ENCODE results near the gene NUCKS1.
"Not testable (repeated sequence)": the region's sequence is repeated elsewhere in the genome, so short reads cannot be mapped to it uniquely, and the experiment has no call there.

Gene NUCKS1

DNA sequence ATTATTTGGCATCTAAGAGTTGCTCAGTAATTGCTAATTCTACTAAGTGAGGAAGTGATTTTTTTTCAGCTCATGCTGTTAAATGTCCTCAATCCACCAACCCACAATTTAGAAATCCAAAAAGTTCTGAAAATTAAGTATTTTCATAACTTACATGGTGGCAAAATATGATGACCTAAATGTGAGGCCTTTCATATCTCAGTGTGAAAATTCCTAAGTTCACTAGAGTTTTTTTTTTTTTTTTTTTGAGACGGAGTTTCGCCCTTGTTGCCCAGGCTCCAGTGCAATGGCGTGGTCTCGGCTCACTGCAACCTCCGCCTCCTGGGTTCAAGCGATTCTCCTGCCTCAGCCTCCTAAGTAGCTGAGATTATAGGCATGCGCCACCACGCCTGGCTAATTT is 5.6 kb downstream of the NUCKS1 start:
- H3K36me3 ChIP-seq (ENCODE audit: insufficient read depth, low read depth, low read length): peaks cover 39% of the 10 kb centered on the region
- H3K4me3 ChIP-seq (ENCODE audit: low read length): peak overlapping the region; percentile 25; the same call in 1 of the 2 replicates
- H3K4me1 ChIP-seq (ENCODE audit: insufficient read depth, low read length): peaks cover 38% of the 10 kb centered on the region
- H3K27me3 ChIP-seq (ENCODE audit: insufficient read depth, low read length): no peaks in the 10 kb centered on the region
- no peak overlapping the region for H3K9ac ChIP-seq (ENCODE audit: low read depth, low read length)
- no peaks in the 10 kb centered on the region for H3K9me3 ChIP-seq (ENCODE audit: insufficient read depth, low read depth, low read length)
- no peak overlapping the region for H3K27ac ChIP-seq (ENCODE audit: low read length)

DNA sequence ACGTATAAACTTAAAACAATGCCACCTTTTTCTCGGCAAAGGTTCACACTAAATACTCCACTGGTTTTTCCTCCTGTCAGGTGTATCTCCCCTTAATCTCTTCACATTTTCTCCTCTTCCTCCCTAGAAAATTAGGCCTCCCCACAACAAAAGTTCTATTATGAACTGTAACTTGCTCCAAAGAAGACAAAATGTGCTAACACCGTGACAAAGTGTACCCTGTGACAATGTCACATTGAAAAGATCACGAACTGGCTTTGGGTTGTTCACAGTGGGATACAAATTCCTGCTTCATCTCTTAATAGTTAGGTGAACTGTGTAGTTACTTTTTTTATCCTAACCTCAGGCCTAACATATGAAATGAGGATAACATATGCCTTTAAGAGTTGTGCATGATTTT is 6.0 kb downstream of the NUCKS1 start:
- H3K4me3 ChIP-seq (ENCODE audit: low read length): peak overlapping the region; percentile 25; the same call in 1 of the 2 replicates
- H3K27ac ChIP-seq (ENCODE audit: low read length): no peak overlapping the region
- peaks cover 38% of the 10 kb centered on the region for H3K4me1 ChIP-seq (ENCODE audit: insufficient read depth, low read length)

DNA sequence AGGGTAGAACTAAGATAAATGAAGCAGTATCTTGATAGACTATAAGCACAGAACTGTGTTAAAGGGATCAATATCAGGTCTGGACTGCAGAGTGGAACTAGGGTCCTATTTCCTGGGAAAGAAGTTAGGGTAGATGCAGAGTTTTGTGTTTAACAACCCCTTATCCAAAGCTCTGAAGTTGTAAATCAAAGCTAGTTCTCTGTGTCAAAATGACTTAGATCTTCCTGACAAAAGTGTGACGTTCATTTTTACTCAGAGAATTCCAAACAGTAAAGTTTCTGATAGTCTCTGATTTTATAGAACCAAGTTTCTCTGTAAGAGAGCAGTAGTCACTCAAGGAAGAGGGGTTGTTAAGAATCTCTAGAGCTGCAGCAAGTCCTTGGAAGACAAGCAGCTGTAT is 8.3 kb downstream of the NUCKS1 start:
- Histone ChIP-seq H3K4me3 (ENCODE audit: low read length) (no peak overlapping the region), H3K4me1 (ENCODE audit: insufficient read depth, low read length) (peaks cover 25% of the 10 kb centered on the region), H3K27ac (ENCODE audit: low read length) (no peak overlapping the region), H3K9ac (ENCODE audit: low read depth, low read length) (no peak overlapping the region), H3K9me3 (ENCODE audit: insufficient read depth, low read depth, low read length) (no peaks in the 10 kb centered on the region), H3K36me3 (ENCODE audit: insufficient read depth, low read depth, low read length) (peaks cover 32% of the 10 kb centered on the region), H3K27me3 (ENCODE audit: insufficient read depth, low read length) (no peaks in the 10 kb centered on the region)

More for the DNA sequence above, 6.0 kb downstream of the NUCKS1 start:
- Histone ChIP-seq H3K36me3 (ENCODE audit: insufficient read depth, low read depth, low read length) (peaks cover 42% of the 10 kb centered on the region), H3K27me3 (ENCODE audit: insufficient read depth, low read length) (no peaks in the 10 kb centered on the region), H3K9ac (ENCODE audit: low read depth, low read length) (no peak overlapping the region), H3K9me3 (ENCODE audit: insufficient read depth, low read depth, low read length) (no peaks in the 10 kb centered on the region)

DNA sequence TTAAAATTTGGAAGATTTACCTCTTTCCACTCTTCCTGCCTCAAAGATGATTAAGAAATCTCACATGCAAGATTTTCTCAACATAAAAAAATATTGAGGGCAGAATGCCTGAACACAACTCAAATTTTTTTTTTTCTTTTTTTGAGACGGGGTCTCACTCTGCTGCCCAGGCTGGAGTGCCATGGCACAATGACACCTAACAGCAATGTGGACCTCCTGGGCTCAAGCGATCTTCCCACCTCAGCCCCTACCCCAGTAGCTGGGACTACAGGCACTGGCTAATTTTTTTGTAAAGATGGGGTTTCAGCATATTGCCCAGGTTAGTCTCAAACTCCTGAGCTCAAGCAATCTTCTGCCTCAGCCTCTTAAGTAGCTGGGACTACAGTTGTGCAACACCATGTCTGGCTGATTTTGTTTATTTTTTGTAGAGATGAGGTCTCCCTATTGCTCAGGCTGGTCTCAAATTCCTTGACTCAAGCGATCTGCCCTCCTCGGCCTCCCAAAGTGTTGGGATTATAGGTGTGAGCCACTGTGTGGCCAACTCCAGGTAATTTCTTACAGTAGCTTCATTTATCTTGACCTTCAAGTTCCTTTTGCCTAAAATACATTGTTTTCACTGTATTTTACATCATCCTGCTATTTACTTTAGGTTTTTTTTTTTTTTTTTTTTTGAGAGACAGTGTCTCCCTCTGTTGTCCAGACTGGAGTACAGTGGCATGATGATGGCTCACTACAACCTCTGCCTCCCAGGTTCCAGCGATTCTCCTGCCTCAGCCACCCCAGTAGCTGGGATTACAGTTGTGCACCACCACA is 10.4 kb downstream of the NUCKS1 start:
- Histone ChIP-seq H3K27ac (ENCODE audit: low read length) (no peak overlapping the region), H3K36me3 (ENCODE audit: insufficient read depth, low read depth, low read length) (peaks cover 39% of the 10 kb centered on the region), H3K9me3 (ENCODE audit: insufficient read depth, low read depth, low read length) (no peaks in the 10 kb centered on the region), H3K4me3 (ENCODE audit: low read length) (no peak overlapping the region), H3K27me3 (ENCODE audit: insufficient read depth, low read length) (no peaks in the 10 kb centered on the region), H3K9ac (ENCODE audit: low read depth, low read length) (no peak overlapping the region), H3K4me1 (ENCODE audit: insufficient read depth, low read length) (peaks cover 17% of the 10 kb centered on the region)

DNA sequence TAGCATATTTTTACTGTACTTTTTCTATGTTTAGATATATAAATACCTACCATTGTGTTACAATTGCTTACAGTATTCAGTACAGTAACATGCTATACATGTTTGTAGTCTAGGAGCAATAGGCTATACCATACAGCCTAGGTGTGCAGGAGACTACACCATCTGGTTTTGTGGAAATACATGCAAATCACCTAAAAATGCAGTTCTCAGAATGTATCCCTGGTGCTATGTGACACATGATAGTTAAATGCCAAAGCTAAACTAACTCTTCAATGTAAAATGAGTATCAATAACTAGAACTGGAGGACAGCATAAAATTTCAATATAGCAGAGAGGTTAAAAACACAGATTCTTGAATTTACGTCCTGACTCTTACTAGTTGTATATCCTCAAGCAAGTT is 14.8 kb downstream of the NUCKS1 start:
- no peaks in the 10 kb centered on the region for H3K4me1 ChIP-seq (ENCODE audit: insufficient read depth, low read length)
- peaks cover 48% of the 10 kb centered on the region for H3K36me3 ChIP-seq (ENCODE audit: insufficient read depth, low read depth, low read length)
- H3K27ac ChIP-seq (ENCODE audit: low read length): no peak overlapping the region
- no peaks in the 10 kb centered on the region for H3K27me3 ChIP-seq (ENCODE audit: insufficient read depth, low read length)
- H3K9me3 ChIP-seq (ENCODE audit: insufficient read depth, low read depth, low read length): no peaks in the 10 kb centered on the region
- no peak overlapping the region for H3K9ac ChIP-seq (ENCODE audit: low read depth, low read length)
- no peak overlapping the region for H3K4me3 ChIP-seq (ENCODE audit: low read length)

DNA sequence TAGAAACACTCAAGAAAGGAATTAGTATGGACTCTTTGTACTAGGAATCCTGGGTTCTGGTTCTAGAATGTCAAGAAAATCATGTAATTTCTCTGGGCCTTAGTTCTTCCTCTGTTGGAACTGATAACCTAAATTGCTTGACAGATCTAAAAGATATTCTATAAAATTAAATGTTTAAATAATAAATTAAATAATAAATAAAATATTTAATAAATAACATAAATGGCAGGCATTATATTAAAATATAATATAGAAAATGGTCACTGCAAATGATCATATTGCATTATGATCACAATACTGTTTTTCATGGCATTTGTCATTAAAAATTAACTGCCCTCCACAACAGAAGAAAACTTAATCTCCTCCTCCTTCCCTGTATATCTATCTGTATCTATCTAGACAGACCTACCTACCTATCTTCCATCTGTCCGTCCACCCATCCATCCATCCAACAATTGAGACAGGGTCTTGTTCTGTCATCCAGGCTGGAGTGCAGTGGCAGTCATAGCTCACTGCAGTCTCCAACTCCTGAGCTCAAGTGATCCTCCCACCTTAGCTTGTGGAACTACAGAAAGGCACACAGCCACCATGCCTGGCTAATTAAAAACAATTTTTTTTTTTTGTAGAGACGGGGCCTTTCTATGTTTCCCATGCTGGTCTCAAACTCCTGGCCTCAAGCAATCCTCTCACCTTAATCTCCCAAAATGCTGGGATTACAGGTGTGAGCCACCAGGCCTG is 16.4 kb downstream of the NUCKS1 start:
- Histone ChIP-seq H3K27ac (ENCODE audit: low read length) (no peak overlapping the region), H3K9ac (ENCODE audit: low read depth, low read length) (no peak overlapping the region), H3K27me3 (ENCODE audit: insufficient read depth, low read length) (no peaks in the 10 kb centered on the region), H3K9me3 (ENCODE audit: insufficient read depth, low read depth, low read length) (no peaks in the 10 kb centered on the region), H3K36me3 (ENCODE audit: insufficient read depth, low read depth, low read length) (peaks cover 52% of the 10 kb centered on the region), H3K4me3 (ENCODE audit: low read length) (no peak overlapping the region), H3K4me1 (ENCODE audit: insufficient read depth, low read length) (no peaks in the 10 kb centered on the region)

DNA sequence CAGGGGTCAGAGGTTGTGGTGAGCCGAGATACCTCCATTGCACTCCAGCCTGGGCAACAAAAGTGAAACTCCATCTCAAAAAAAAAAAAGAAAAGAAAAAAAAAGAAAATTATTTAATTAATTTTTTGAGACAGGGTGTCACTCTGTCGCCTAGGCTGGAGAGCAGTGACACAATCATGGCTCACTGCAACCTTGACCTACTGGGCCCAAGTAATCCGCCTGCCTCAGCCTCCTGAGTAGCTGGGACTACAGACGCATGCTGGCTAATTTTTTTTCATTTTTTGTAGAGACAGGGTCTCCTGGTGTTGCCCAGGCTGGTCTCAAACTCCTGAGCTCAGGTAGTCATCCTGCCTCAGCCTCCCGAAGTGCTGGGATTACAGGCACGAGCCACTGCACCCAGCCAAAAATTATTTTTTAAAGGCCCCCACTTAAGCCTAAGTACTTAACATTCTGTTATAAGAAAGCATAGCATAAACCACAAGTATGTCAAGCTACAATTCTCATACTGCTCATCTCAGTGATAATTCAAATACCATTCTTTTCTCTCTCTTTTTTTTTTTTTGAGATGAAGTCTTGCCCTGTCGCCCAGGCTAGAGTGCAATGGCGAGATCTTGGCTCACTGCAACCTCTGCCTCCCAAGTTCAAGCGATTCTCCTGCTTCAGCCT is 19.9 kb downstream of the NUCKS1 start:
- Histone ChIP-seq H3K9ac (ENCODE audit: low read depth, low read length) (no peak overlapping the region), H3K27me3 (ENCODE audit: insufficient read depth, low read length) (no peaks in the 10 kb centered on the region), H3K9me3 (ENCODE audit: insufficient read depth, low read depth, low read length) (no peaks in the 10 kb centered on the region), H3K36me3 (ENCODE audit: insufficient read depth, low read depth, low read length) (peaks cover 73% of the 10 kb centered on the region), H3K27ac (ENCODE audit: low read length) (no peak overlapping the region), H3K4me3 (ENCODE audit: low read length) (no peak overlapping the region), H3K4me1 (ENCODE audit: insufficient read depth, low read length) (no peaks in the 10 kb centered on the region)

DNA sequence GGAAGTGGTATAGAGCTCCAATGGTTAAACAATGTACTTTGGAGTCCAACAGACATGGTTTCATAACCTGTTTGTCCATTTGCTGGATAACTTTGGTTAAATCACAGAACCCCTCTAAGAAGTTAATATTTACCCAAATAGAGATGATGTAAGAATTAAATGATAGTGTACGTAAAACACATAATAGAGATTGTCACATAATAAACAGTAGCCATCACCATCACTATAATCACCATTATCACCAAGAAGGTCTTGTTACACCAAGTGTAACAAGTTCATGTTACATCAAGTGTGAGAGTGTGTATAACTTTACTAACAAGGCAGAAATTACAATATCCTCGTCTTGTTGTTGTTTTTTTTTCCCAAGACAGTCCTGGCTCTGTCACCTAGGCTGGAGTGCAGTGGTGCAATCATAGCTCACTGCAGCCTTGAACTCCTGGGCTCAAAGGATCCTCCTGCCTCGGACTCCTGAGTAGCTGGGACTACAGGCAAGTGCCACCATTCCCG is 23.3 kb downstream of the NUCKS1 start:
- Histone ChIP-seq H3K4me3 (ENCODE audit: low read length) (no peak overlapping the region), H3K4me1 (ENCODE audit: insufficient read depth, low read length) (no peaks in the 10 kb centered on the region), H3K27ac (ENCODE audit: low read length) (no peak overlapping the region), H3K27me3 (ENCODE audit: insufficient read depth, low read length) (no peaks in the 10 kb centered on the region), H3K36me3 (ENCODE audit: insufficient read depth, low read depth, low read length) (peaks cover 90% of the 10 kb centered on the region), H3K9ac (ENCODE audit: low read depth, low read length) (no peak overlapping the region), H3K9me3 (ENCODE audit: insufficient read depth, low read depth, low read length) (no peaks in the 10 kb centered on the region)

DNA sequence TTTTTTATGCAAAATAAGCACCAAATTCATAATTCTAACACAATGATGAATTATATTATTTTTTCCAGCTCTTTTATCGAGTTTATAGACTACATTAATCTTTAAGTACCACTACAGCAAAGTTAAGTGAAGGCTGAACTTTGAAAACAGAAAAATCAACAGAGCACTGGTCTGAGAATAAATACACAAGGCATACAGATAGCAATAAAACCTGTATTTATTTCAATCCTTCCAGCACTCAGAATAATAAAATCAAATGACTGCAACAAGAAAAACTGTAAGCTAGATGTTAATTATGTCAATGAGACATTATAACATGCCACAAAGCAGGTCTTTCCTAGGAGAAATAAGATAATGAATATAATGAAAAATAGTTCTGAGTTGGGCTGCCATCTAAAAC is 24.5 kb downstream of the NUCKS1 start:
- Histone ChIP-seq H3K4me1 (ENCODE audit: insufficient read depth, low read length) (no peaks in the 10 kb centered on the region), H3K4me3 (ENCODE audit: low read length) (no peak overlapping the region), H3K27ac (ENCODE audit: low read length) (no peak overlapping the region), H3K36me3 (ENCODE audit: insufficient read depth, low read depth, low read length) (peaks cover 91% of the 10 kb centered on the region), H3K9me3 (ENCODE audit: insufficient read depth, low read depth, low read length) (no peaks in the 10 kb centered on the region), H3K9ac (ENCODE audit: low read depth, low read length) (no peak overlapping the region), H3K27me3 (ENCODE audit: insufficient read depth, low read length) (no peaks in the 10 kb centered on the region)

DNA sequence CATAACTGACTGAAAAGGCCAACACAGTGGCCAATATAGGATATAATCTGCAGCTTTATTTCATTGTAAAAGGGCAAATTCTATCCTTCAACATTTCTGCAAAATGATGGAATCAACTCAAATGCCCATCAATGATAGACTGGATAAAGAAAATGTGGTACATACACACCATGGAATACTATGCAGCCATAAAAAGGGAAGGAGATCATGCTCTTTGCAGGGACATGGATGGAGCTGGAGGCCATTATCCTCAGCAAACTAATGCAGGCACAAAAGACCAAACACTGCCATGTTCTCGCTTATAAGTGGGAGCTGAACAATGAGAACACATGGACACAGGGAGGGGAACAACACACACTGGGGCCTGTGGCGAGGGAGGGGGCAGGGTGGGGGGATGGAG is 29.2 kb downstream of the NUCKS1 start:
- H3K9me3 ChIP-seq (ENCODE audit: insufficient read depth, low read depth, low read length); H3K27me3 ChIP-seq (ENCODE audit: insufficient read depth, low read length); H3K4me3 ChIP-seq (ENCODE audit: low read length); H3K4me1 ChIP-seq (ENCODE audit: insufficient read depth, low read length); H3K9ac ChIP-seq (ENCODE audit: low read depth, low read length); H3K27ac ChIP-seq (ENCODE audit: low read length): not testable (repeated sequence)
- H3K36me3 ChIP-seq (ENCODE audit: insufficient read depth, low read depth, low read length): peaks cover 98% of the 10 kb centered on the region

DNA sequence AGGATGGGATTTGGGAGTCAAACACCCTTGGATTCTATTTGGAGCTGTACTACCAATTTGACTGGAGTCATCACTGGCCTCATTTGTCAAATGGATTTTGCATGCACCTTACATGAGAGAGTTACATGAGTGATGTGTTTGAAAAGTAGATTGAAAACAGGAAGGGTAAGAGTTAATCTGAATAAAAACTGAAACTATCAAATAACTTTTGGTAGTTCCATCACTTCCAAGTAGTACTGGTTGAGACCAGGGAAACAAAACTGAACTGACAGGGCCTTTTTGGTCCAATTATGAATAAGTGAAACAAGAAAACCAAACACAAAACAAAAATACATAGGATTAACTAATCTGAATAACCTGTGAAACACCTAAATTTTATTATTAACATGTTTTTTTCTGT is 30.2 kb downstream of the NUCKS1 start:
- peaks cover 3% of the 10 kb centered on the region; the same call in 1 of the 2 replicates for H3K4me1 ChIP-seq (ENCODE audit: insufficient read depth, low read length)
- H3K9me3 ChIP-seq (ENCODE audit: insufficient read depth, low read depth, low read length): no peaks in the 10 kb centered on the region
- H3K9ac ChIP-seq (ENCODE audit: low read depth, low read length): no peak overlapping the region
- H3K27ac ChIP-seq (ENCODE audit: low read length): no peak overlapping the region
- H3K36me3 ChIP-seq (ENCODE audit: insufficient read depth, low read depth, low read length): peaks cover 98% of the 10 kb centered on the region
- H3K27me3 ChIP-seq (ENCODE audit: insufficient read depth, low read length): no peaks in the 10 kb centered on the region
- H3K4me3 ChIP-seq (ENCODE audit: low read length): no peak overlapping the region

Measured in iPS-20b (cell line).